Endothelial cell of umbilical vein (primary cell): ENCODE measurements around the gene PRIM2. TPM values are rescaled to one million over a fixed set of nuclear protein-coding genes. Genes with fewer than 3 reads are reported as not detected.

Experiments used
- BruUV-seq: library from RNA; stranded (reverse); fragments of 400-500 nt; replicated peaks from 2 replicates; lab custom pipeline; 2021; lab: Mats Ljungman, UMichigan
- CTCF ChIA-PET: fragments of 300-600, 350-600 bp; sonication (Branson Sonifier 250); formaldehyde crosslinking; loops from one replicate; lab custom pipeline; 2021; ENCODE audit warnings: antibody characterized with exemption, inconsistent platforms; lab: Charles Lee
- POLR2A ChIA-PET: fragments of 300-600, 350-600 bp; sonication (Branson Sonifier 250); formaldehyde crosslinking; loops from one replicate; lab custom pipeline; 2021; ENCODE audit warnings: antibody characterized with exemption, inconsistent platforms; lab: Charles Lee
- DNase-seq: peaks from one replicate; pipeline ENCODE4 v3.0.0-alpha.2; 2011; ENCODE audit warnings: low read depth, low spot score
- FAIRE-seq: peaks from 2 replicates; lab custom pipeline; 2011; peaks lifted over from hg19 to GRCh38; lab: Jason Lieb, UNC
- H2AFZ ChIP-seq: 2 replicates; pipeline ENCODE4 v1.6.0; 2012; ENCODE audit warnings: low read depth, low read length, control low read depth, inconsistent platforms
- H3K27ac ChIP-seq: 2 replicates; pipeline ENCODE4 v1.5.1; 2011; ENCODE audit warnings: low read depth, mild to moderate bottlenecking, control low read depth, low read length, moderate library complexity; ENCODE audit not compliant: insufficient read depth
- H3K27me3 ChIP-seq, 2 experiments: 2 replicates each; pipeline versions ENCODE4 v1.6.0 to v1.6.1; 2011; ENCODE audit warnings: low read length in 2 of 2, mixed read lengths in 1 of 2; ENCODE audit not compliant: control insufficient read depth in 2 of 2, insufficient read depth in 2 of 2
- H3K36me3 ChIP-seq, 2 experiments: 2 replicates in 1 of 2; 3 replicates in 1 of 2; pipeline ENCODE4 v1.5.1; 2011; ENCODE audit warnings: low read length in 2 of 2, mild to moderate bottlenecking in 1 of 2, moderate library complexity in 1 of 2; ENCODE audit not compliant: control insufficient read depth in 2 of 2, insufficient read depth in 2 of 2; ENCODE audit errors: extremely low read depth in 1 of 2
- H3K4me1 ChIP-seq: 3 replicates; pipeline ENCODE4 v1.5.1; 2011; ENCODE audit warnings: mild to moderate bottlenecking, low read length; ENCODE audit not compliant: control insufficient read depth, insufficient read depth; ENCODE audit errors: extremely low read depth
- H3K4me2 ChIP-seq: 2 replicates; pipeline ENCODE4 v1.6.1; 2011; ENCODE audit warnings: low read length, control low read depth, mixed read lengths; ENCODE audit not compliant: insufficient read depth
- H3K4me3 ChIP-seq, 3 experiments: fragments of 200-600 bp in 1 of 3; sonication (generic), shearing (Covaris generic) in 1 of 3; replicated peaks in 1 of 3; 2 replicates each; pipeline ENCODE4 v1.5.1; 2011 to 2016; ENCODE audit warnings: control low read depth in 3 of 3, low read length in 3 of 3, mild to moderate bottlenecking in 2 of 3, inconsistent platforms in 1 of 3, low read depth in 1 of 3, moderate library complexity in 1 of 3; ENCODE audit not compliant: insufficient read depth in 1 of 3
- H3K79me2 ChIP-seq: 2 replicates; pipeline ENCODE4 v1.6.0; 2012; ENCODE audit warnings: low read length, inconsistent platforms; ENCODE audit not compliant: control insufficient read depth, insufficient read depth
- H3K9ac ChIP-seq: replicated peaks from 2 replicates; pipeline ENCODE3; 2011; ENCODE audit warnings: low read length, control low read depth; ENCODE audit not compliant: insufficient read depth; ENCODE audit errors: extremely low read depth
- H3K9me1 ChIP-seq: replicated peaks from 3 replicates; pipeline ENCODE4 v1.6.0; 2011; ENCODE audit warnings: mild to moderate bottlenecking, low read length; ENCODE audit not compliant: control insufficient read depth, insufficient read depth; ENCODE audit errors: extremely low read depth
- H3K9me3 ChIP-seq: replicated peaks from 2 replicates; pipeline ENCODE4 v1.5.1; 2012; ENCODE audit warnings: low read length, inconsistent platforms; ENCODE audit not compliant: control insufficient read depth, insufficient read depth
- H4K20me1 ChIP-seq: replicated peaks from 2 replicates; pipeline ENCODE3; 2011; ENCODE audit warnings: mild to moderate bottlenecking, low read length; ENCODE audit not compliant: control insufficient read depth, insufficient read depth; ENCODE audit errors: extremely low read depth
- CTCF ChIP-seq, 2 donors: IDR thresholded peaks; 1 replicate in 1 of 2; 2 replicates in 1 of 2; pipeline ENCODE4 v1.5.1; 2011; ENCODE audit warnings: low read length in 2 of 2, mild to moderate bottlenecking in 2 of 2, moderate library complexity in 2 of 2, control low read depth in 1 of 2, inconsistent platforms in 1 of 2, low read depth in 1 of 2; ENCODE audit not compliant: insufficient read depth in 1 of 2; ENCODE audit errors: extremely low read depth in 1 of 2
- EZH2 ChIP-seq: IDR thresholded peaks from 2 replicates; pipeline ENCODE4 v1.6.1; 2012; ENCODE audit warnings: borderline replicate concordance, low read depth, mild to moderate bottlenecking, moderate library complexity, low read length, inconsistent platforms; ENCODE audit not compliant: severe bottlenecking
- FOS ChIP-seq: IDR thresholded peaks from 2 replicates; pipeline ENCODE4 v1.6.1; 2011; ENCODE audit warnings: mild to moderate bottlenecking, low read length, moderate library complexity, borderline replicate concordance; ENCODE audit not compliant: insufficient read depth
- GATA2 ChIP-seq: IDR thresholded peaks from 2 replicates; pipeline ENCODE4 v1.7.0; 2011; ENCODE audit warnings: low read depth, mild to moderate bottlenecking, moderate library complexity, mixed read lengths, low read length; ENCODE audit not compliant: insufficient read length, insufficient read depth
- JUN ChIP-seq: IDR thresholded peaks from 2 replicates; pipeline ENCODE4 v1.6.1; 2011; ENCODE audit warnings: borderline replicate concordance, low read depth; ENCODE audit not compliant: insufficient read length, insufficient read depth
- MAX ChIP-seq: IDR thresholded peaks from 2 replicates; pipeline ENCODE4 v1.6.1; 2011; ENCODE audit not compliant: insufficient read depth, insufficient read length
- MYC ChIP-seq: IDR thresholded peaks from one replicate; pipeline ENCODE4 v1.6.1; 2011; ENCODE audit warnings: mild to moderate bottlenecking, low read depth, low read length
- POLR2A ChIP-seq: IDR thresholded peaks from 2 replicates; pipeline ENCODE4 v1.6.1; 2012; ENCODE audit warnings: low read depth, mild to moderate bottlenecking, control low read depth, low read length
- POLR2AphosphoS5 ChIP-seq: IDR thresholded peaks from 2 replicates; pipeline ENCODE4 v1.6.1; 2012; ENCODE audit warnings: low read depth, mild to moderate bottlenecking, control low read depth, low read length, moderate library complexity; ENCODE audit not compliant: insufficient read depth
- dilution Hi-C: fragments of 300-500 bp; cut with MboI; formaldehyde crosslinking; loops from one replicate; pipeline ENCODE4 v1.15.0; 2019; ENCODE audit warnings: low sequenced_read_pairs; ENCODE audit not compliant: extremely low pct_ligation_motif_present
- intact Hi-C: fragments of 100-400 bp; cut with micrococcal nuclease; formaldehyde crosslinking; loops from one replicate; pipeline ENCODE4 v1.10.0; 2022
- polyA plus RNA-seq, 4 experiments: library from polyadenylated mRNA; depleted of rRNA in 3 of 4; stranded (reverse) in 3 of 4; unstranded in 1 of 4; fragments of >200 nt; gene quantifications; 2 replicates each; pipeline versions ENCODE4 v1.2.1 to v1.2.3, GENCODE V29; 2011 to 2012; ENCODE audit warnings: missing spikeins in 1 of 4
- total RNA-seq: library from RNA; stranded (reverse); gene quantifications from 2 replicates; pipeline ENCODE4 v1.2.3, GENCODE V29; 2021

Gene PRIM2
- total and polyA plus RNA-seq, 2 donors (not counting 3 experiments of a cell fraction or from before 2014, with no cell fraction given): 5.3 to 21.0 TPM

DNA sequence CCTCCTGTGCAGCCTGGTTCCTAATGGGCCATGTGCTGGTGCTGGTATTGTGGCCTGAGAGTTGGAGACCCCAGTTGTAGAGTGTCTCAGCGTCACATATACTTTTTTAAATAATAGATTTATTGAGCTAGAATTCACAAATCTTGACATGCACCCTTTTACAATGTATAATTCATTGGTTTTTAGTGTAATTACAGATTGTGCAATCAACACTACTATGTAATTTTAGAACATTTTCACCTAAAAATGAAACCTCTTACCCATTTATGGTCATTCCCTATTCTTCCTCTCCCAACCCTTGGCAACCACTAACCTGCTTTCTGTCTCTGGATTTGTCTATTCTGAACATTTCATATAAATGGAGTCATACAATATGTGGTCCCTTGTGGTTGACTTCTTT, 10.6 kb downstream of the PRIM2 start:
- Histone ChIP-seq H2AFZ (no peak overlapping the region), H4K20me1 (no peaks in the 10 kb centered on the region), H3K4me1 (no peaks in the 10 kb centered on the region), H3K27me3 (no peaks in the 10 kb centered on the region), H3K4me3 (no peak overlapping the region), H3K9me3 (no peaks in the 10 kb centered on the region), H3K9ac (no peak overlapping the region), H3K4me2 (no peak overlapping the region), H3K9me1 (no peaks in the 10 kb centered on the region), H3K79me2 (peaks cover 7% of the 10 kb centered on the region), H3K27ac (no peak overlapping the region), H3K36me3 (peaks cover 2 to 5% of the 10 kb centered on the region in 2 experiments)
- TF ChIP-seq FOS: no peak
- no peak for TF ChIP-seq JUN
- TF ChIP-seq EZH2: no peak
- no peak for TF ChIP-seq MYC
- TF ChIP-seq GATA2: no peak
- TF ChIP-seq CTCF (IDR thresholded peaks at IDR 0.05; ENCODE audit: extremely low read depth in 1 of 2, insufficient read depth in 1 of 2, low read depth in 1 of 2, low read length in 2 of 2): no peak
- TF ChIP-seq MAX: no peak
- no peak for TF ChIP-seq POLR2AphosphoS5
- no peak for TF ChIP-seq POLR2A
- intact Hi-C loops: no loop called here
- ChIA-PET POLR2A (no interaction called here), CTCF (no interaction called here)
- FAIRE-seq (no peak), DNase-seq (no peak)
- dilution Hi-C loops: no loop called here
- BruUV-seq: no TSS peak
